DMS 273 treated with DMSO at 0.1 percent for 48 hours (cell line): ENCODE data around the gene SLC25A13.
"Not testable (repeated sequence)": the region's sequence is repeated elsewhere in the genome, so short reads cannot be mapped to it uniquely, and the experiment has no call there.

ENCODE experiments used
- DNase-seq: peaks from one replicate; lab custom pipeline; 2025; lab: John Stamatoyannopoulos, UW

SLC25A13 gene

DNA sequence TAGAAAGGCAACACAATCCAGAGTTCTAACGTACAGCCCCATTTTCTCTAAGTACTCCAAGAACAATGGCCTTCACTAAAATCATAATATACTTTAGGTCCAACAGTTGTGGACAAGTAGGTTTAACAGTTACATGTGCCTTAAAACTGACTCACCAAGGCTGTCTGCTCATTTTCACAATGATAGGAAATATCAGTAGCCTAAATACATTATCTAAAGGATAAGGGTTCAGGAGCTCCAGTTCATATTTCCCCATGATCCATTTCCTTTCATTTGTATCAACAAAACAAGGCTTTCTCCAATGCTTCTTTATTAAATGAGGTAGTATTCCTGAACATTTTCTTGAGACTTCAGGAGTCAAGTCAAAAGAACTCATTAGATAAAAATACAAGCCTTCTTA lies 164.0 kb downstream of the SLC25A13 start:
- DNase-seq: no peak

DNA sequence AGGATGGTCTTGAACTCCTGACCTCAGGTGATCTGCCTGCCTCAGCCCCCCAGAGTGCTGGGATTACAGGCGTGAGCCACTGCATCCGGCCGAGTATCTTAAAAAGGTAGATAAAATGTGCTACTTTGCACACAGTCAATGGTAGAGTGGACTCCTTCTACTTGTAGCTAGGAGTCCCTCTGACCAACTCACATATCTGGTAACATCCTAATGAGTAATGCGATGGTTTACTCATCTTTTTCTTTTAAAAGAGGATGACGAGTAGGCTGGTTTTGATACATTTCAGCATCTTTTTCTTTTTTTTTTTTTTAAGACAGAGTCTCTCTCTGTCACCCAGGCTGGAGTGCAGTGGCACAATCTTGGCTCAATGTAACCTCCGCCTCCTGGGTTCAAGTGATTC lies 167.4 kb downstream of the SLC25A13 start:
- not testable (repeated sequence) for DNase-seq

DNA sequence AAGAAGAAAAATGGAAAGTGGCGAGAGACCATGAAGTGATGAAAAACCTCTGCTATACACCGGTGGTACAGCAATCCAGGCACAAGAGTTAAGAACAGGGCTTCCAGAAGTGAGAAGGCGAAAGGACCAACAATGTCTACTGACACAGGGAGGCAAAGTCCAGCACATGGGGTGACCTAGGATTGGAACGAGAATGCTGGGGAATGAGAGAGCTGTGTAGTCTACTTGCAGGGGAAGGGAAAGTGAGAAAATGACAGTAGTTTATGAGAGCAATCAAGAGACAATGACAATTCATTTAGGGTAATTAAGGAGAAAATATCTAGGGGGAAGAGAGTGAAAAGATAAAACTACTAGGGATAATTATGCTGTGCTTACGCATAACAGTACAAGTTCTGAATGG lies 169.2 kb downstream of the SLC25A13 start:
- DNase-seq: no peak

DNA sequence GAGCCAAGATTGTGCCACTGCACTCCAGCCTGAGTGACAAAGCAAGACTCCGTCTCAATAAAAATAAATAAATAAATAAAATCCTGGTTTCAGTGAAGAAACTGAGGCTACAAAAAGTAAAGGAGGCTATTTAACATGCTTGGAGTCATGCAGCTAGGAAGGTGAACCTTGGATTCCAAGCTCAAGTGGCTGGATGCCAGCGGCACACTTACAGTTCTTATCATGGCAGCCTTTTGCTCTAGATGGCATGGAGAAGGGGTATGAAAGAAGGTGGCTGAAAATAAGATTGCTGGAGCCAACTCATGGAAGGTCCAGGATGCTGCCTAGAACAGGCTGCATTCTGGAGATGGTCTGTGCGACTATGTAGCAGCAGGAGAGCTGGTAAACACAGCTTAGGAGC lies 170.0 kb downstream of the SLC25A13 start:
- no peak for DNase-seq

DNA sequence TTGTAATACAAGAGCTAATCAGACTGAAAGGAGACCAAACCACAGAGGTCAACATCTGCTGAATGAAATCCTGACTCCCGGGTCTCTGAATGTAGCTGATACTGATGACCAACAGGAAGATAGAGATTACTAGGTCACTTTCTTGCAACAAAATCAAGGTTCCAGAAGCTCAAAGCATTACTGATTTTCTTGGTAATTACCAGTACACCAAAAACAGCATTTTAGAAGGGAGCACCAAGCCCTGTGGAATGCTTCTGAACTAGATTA lies 177.7 kb downstream of the SLC25A13 start:
- no peak for DNase-seq

DNA sequence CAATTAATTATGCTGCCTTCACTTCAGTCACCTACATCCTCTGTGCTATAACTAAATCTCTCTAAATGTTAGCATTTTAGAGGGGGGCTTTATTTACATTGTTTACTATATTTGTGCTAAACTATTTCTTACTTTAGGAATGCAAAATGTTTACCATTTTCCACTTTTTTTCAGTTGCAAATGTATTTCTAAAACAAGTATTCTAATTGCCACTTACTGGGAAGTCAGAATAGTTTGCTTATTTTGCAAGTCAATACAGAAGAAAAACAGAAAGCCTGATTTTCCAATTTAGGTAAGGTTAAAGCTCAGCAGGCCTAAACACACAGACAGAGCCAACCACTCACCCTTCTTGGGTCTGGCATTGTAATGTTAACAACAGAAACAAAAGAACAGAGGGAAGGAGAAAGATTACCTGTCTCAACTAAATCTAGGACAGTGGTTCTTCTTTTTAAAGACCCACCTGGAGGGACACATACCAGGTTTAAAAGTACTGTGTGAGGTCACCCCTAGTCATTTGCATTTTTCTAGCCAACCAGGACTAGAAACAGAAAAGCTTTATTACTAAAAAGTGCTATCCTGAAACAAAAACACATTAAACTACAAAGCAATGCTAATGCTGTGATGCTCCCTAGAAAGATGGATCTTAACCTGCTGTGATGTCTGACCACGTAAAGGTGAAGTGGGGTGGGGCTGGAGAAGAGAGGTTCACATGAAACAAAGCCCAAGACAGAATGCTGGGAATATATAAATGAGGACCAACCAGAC lies 178.2 kb downstream of the SLC25A13 start:
- no peak for DNase-seq

DNA sequence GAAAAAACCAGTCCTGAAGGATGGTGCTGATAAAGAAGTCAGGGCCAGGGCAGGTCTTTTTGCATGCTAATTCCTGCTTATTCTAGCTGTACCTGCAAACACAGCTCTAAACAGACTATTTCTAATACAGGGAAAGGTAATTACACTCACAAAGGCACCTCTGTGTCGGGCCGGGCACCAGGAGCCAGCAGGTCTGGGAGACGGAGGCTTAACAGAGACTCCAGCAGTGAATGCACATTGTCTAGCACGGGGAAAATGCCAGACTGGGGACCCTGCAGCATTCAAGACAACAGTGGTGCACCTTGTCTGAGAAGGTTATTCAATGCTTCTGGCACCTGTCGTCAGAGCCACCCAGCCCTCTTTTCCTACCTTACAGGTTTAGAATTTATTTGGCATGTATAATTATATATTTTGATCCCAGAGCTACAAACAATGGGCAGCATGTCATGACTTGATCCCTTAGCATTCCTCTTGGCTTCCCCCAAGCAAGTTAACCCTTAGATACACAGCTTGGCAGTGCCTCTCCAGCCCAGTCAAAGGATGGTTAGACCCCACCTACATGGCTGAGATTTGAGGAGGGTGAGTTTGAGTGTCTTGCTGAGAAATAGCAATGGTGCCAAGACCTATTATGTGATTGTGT lies 185.2 kb downstream of the SLC25A13 start:
- no peak for DNase-seq

DNA sequence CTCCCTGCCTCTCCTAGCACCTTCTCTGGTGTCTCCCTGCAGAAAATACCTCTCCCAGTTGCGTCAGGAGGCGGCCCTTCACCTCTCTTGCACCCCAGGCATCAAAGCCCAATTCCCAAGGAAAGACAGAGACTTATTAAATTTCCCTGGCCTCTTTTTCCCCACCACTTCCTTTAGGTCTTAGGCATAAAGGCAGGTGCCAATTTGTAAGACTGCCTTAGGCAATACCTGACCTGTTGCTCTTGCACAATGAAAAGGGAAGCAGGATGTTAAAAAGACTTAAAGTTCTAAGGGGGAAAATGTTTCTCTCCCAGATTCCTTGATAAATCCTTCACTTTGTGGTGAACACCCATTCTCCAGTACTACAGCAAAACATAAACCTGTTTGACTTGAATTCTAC lies 186.7 kb downstream of the SLC25A13 start:
- no peak for DNase-seq

DNA sequence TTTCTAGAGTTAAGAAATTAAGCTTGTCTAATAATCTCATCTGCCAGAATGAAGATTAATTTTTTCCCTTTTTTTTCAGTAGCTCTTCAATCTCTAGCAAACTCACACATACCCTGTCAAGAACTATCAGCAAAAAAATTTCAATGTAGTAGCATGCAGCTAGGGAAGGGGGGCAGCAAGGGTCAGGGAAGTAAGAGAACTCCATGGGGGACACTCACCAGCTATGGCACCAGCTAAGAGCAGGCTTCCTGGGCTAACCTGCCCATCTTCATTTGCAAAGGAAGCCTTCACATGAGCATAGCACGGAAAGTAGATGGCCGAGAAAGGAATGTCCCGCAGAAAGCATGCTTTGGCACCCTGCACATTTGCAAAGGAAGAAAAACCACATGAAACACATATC lies 190.4 kb downstream of the SLC25A13 start:
- DNase-seq: no peak

DNA sequence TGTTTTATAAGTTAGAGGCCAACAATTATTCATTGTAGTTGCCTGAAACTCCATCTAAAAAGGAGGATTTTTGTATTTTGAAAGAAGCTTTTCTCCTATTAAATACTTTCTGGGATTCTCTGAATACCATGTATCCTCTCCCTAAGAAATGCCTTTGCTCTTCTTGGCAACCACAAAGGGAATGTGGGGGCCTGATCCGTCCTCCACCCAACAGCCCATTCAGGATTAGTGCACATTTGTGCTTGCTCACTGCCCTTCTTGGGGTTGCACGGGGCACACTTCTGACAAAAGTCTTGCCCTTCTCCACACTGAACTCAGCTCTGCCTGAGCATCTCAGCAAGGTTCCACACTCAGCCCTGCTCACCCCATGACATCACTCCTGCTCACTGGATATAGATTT lies 194.2 kb downstream of the SLC25A13 start:
- DNase-seq: no peak

DNA sequence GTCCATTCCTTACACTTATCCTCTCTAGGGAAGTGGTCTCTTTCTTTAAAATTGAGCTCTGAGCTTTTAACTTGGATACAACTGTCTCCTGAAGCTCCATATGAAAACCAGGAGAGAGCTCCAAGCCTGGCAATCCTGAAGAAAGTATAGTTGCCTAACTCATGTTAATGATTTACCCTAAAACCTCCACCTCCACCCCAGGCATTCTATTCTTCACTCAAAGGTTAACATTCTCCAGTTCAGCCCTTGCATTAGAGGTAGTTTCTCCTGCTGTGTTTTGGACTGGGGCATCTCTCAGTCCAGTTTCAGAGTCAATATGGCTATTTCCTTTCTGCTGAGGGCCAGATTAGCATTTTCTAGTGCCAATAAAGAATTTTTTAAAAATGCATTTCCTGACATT lies 195.5 kb downstream of the SLC25A13 start:
- no peak for DNase-seq

DNA sequence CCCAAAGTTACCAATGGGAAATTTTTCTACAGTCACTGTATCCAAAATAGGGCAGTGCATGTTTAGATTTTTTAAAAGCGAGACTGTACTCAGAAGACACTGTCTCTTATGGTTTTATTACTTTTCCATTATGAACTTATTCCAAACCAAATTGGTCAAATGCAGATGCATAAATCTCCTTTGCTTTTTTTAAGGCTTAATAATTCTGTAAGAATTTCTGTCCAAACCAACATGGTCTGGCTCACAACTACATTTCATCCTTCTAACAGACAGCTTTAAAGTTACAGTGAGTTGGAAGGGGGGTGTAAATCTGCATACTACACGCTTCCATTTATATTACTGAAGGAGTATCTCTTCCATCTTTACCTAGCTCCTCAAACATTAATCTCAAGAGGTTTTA lies 199.2 kb downstream of the SLC25A13 start:
- DNase-seq: no peak

DNA sequence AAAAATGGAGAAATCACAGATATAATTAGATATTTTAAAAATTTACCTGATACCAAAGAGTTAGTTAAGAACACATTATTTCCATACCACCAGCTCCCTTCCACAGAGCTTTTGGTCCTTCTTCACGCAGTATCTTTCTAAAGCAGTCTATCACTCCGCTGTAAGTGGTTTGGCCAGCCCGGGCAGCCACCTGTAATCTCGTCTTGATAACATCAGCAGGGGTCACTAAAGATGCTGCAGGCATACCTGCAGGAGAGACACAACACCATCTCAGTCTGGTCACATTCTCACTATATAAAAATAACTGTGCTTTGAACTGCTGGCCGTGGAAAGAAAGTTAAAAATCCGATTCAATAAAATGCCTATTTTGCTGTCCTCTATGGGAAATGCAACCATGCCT lies 200.1 kb downstream of the SLC25A13 start:
- DNase-seq: no peak

DNA sequence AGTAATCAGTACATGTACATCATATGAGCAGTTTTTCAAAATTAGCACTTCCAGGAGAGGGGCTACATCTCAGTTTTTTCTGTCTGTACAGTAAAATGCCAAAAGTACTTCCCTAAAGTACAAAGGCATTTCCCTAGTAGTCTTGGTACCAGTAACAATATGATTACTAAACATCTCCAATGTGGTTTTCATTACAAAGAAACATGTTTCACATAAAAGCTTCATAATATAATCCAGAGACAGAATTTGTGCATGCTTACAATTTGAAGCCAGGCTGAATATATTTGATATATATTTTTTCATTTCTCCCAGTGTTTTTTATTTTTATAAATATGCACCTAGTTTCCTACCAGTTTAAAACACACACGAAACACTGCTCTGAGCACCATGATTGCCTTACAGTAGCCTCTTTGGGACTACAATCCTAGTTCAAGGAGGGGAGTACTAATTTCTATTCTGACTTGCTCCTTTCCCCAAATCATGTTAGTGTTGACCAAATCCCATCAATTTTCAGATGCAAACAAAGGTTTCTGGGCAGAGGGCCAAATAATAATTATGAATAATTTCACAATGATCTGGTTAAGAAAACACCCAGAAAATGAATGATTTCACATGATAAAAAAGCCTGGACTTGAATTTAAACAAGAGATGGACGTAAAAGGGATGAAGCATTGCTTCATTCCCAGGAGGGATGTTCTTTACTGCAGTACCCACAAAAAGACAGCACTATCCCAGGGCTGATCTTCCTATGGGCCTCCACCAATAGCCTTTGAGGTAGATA lies 201.3 kb downstream of the SLC25A13 start:
- no peak for DNase-seq

DNA sequence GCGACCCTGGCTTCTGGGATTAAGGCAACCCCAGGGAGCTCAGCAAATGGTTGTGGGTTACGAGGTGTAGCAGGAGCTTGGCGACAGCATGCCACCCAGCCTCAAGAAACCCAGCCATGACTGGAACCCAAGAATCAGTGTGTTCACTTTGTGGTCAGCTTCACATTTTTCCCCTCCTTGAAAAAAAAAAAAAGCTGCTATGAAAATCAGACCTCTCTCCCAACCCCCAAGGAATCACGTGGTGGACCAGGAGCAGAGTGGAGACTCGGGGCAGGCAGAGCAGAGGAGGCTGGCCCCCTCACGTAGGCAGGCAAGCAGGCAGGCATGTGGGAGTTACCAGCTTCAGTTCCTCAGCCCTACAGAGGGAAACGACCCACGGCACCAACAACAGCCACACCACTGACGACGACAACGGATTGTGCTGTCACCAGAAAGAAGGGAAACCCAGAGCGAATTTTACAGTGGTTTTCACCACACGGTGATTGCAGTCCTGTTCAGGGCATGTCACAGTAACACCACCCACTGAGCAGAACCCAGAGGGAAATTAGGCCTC lies 203.4 kb downstream of the SLC25A13 start:
- DNase-seq: no peak

DNA sequence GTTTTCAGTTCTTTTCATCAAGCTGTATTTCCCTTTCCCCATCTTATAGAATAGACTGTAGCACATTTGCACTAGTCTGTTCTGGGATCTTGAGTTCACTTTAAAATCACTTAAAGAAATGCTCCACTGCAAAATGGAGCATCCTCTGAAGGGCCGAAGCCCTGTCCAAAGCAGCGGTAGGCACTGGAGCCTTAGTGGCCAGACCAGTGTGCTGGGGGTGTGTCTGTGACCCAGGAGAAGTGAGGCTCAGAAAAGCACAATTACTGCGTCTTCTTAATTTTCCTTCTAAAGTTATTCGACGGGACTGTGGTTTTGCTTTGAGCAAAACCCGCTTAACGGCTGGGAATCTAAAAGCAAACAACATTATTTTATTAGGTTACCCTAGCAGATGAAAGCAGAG lies 205.7 kb downstream of the SLC25A13 start:
- DNase-seq: no peak

DNA sequence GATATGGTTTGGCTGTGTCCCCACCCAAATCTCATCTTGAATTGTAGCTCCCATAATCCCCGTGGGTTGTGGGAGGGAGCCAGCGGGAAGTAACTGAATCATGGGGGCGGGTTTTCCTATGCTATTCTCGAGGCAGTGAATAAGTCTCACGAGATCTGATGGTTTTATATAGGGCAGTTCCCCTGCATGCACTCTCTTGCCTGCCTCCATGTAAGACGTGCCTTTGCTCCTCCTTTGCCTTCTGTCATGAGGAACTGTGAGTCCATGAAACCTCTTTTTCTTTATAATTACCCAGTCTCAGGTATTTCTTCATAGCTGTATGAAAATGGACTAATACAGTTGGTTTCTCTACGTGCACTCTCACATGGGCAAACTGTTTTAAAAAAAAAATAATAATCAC lies 207.7 kb downstream of the SLC25A13 start:
- no peak for DNase-seq

DNA sequence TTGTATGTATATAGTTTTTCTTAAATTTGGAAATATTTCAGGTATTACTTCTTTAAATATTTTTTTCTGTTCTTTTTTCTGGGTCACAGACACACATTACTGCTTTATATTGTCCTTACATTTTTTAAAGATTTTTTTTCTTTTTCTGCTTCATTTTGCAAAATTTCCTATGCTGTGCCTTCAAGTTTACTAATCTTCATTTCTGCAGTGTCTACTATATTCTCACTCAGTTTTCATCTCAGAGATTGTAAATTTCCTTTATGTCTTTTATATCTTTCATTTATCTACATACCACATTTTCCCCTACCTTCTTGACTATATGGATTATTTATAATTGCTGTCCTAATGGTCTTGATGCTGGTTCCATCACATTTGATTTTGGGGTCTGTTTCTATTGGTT lies 210.5 kb downstream of the SLC25A13 start:
- DNase-seq: no peak

DNA sequence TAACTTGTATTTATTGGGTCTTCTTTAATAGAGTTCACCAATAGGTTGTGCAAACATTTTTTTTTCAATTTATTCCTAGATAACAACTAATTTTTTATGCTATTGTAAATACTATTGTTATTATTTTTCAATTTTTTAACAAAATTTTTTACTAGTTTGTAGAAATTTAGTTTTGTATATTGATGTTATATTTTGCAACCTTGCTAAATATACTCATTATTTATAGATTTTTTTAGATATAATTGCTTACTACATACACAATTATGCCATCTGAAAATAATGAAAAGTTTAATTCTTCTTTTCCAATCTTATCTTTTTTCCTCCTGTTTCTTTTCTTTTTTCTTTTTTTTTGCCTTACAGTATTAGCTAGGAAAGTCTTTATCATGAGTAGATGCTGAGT lies 216.9 kb downstream of the SLC25A13 start:
- DNase-seq: no peak

DNA sequence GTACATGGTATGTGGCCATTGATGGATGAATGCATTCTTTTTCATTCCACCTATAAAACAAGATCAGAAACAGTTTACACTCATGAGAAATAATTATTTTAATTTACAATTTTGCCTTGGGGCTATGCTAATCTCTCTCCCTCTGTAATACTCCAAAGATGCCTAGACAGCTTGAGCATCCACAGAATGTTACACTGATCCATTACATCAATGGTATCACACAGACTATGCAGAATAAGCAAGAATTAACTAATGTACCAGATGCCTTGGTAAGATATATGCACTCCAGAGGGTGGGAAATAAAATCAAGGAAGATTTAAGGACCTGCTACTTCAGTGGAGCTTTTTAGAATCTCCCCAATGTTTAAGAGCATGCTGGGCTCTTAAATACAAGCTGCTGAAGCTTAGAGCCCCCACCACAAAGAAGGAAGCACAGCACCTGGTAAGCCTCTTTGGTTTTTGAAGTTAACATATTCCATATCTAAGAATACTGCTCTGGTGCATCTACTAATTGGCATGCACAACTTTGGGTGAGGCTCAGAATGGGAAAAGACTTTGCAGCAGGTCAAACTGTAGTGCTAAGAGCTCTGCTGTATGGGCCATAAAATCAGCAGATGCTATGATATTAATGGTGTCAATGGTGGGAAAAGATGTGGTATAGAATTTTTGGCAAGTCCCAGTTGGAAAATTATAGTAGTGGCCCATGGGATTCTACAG lies 219.6 kb downstream of the SLC25A13 start:
- no peak for DNase-seq

DNA sequence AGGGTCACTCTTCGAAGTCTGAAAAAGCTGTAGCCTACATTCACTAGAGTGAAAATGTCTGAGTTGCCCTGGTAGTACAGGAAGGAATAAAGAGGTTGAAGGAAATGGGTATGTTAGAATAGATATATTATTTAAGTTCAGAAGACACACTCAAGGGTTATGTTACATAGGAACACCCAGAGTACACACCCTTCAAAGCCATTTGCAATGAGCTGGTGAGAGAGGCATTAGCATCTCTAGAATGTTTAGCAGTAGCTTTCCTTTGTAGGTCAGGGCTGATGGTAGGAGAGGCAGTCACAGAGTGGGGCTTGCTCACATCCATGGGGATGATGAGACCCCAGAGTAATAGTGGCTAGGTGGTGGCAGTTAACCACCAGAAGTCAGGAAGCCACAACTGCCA lies 221.2 kb downstream of the SLC25A13 start:
- DNase-seq: no peak

DNA sequence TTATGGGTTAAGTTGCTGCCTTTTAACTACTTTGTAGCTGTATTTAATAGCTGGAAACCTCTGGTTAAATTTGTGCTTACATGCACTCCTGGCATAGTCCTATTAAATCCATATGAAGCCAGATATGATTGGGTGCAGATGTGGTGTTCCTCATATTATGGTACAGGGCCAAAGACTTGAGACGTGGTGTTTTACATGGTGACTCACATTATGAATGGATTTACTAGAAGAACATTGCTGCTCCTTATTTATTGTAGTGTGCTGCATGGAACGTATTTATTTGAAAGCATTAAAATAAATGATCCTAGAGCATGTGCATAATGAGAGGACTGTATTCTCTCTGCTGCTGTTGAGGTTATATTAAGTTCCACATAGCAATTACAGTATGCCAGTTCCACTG lies 224.1 kb downstream of the SLC25A13 start:
- no peak for DNase-seq

DNA sequence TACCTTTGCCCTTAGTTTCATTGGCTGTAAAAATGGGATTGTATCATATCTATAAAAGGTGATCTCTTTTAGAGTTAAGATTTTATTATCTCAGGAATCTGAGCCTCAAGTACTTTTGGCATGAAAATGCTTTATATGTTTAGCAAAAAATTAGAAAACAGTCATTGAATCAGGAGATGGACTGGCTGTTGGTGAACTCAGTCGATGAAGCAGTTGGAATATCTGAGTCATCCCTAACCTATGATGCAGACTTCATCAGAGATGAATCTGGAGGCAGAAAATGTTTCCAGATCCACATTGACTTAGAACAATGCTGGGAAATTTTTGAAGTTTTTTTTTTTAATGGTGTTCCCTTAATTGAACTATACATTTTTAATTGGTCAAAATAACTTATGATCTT lies 228.5 kb downstream of the SLC25A13 start:
- no peak for DNase-seq
